Measurements from ENCODE around the gene XPNPEP2.

DNA sequence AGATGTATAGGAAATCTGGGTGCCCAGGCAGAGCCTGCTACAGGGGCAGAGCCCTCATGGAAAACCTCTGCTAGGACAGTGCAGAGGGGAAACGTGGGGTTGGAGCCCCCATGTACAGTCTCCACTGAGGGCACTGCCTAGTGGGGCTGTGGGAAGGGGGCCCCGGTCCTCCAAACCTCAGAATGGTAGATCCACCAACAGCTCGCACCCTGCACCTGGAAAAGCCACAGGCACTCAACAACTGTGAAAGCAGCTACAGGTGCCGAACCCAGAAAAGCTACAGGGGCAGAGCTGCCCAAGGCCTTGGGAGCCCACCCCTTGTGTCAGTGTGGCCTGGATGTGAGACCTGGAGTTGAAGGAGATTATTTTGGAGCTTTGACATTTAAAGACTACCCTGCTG is 5.4 kb upstream of the XPNPEP2 start:
- TF ChIP-seq POLR2AphosphoS5 (IDR thresholded peaks at IDR 0.05; ENCODE audit: borderline replicate concordance, low read depth, low read length) (no peak), EZH2 (IDR thresholded peaks at IDR 0.05) (no peak)
